Measurements from ENCODE around the gene GRM4. TPM values are rescaled to one million over a fixed set of nuclear protein-coding genes. Genes with fewer than 3 reads are reported as not detected.

Gene GRM4
- total and polyA plus RNA-seq, 2 donors from 2014 or later: not detected

DNA sequence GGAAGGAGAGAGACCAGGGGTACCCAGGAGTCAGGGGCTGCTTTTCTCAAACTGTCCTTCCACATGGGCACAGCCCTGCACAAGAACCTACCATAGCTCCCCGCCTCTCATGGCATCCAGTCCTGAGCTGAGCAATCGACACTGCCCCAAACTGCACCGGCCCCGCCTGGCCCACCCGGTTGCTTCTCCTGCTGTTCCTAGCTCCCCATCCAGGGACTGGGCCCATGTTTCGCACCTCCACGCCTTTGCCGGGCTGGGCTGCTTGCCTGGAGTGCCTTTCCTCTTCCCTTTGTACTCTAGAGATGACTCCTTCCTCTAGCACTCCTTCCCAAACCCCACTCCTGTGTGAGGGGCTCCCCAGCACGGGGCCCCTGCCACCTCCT, 123.0 kb downstream of the GRM4 start:
- Histone ChIP-seq H3K27me3 (ENCODE audit: control insufficient read depth, insufficient read depth, low read length) (no peaks in the 10 kb centered on the region), H3K36me3 (ENCODE audit: control insufficient read depth in 2 of 3, insufficient read depth in 3 of 3, low read length in 3 of 3) (no peaks in the 10 kb centered on the region), H3K4me3 (ENCODE audit: low read length in 3 of 3) (no peak overlapping the region), H3K9ac (ENCODE audit: low read length in 3 of 3) (no peak overlapping the region), H3K27ac (ENCODE audit: low read depth in 2 of 2, low read length in 2 of 2) (no peak overlapping the region), H3K9me3 (ENCODE audit: control insufficient read depth in 2 of 3, insufficient read depth in 1 of 3, low read length in 3 of 3) (peaks cover 0 to 2% (median 0%) of the 10 kb centered on the region in 3 donors), H3K4me1 (ENCODE audit: control insufficient read depth in 2 of 3, insufficient read depth in 2 of 3, low read depth in 1 of 3, low read length in 3 of 3) (no peaks in the 10 kb centered on the region)
- intact Hi-C loops (cut with DNase I): loop anchor here (10.0 kb wide), 1 partner anchor 278 kb away; the partner anchor contains the start of gene IP6K3
- TF ChIP-seq, protein P1, sequence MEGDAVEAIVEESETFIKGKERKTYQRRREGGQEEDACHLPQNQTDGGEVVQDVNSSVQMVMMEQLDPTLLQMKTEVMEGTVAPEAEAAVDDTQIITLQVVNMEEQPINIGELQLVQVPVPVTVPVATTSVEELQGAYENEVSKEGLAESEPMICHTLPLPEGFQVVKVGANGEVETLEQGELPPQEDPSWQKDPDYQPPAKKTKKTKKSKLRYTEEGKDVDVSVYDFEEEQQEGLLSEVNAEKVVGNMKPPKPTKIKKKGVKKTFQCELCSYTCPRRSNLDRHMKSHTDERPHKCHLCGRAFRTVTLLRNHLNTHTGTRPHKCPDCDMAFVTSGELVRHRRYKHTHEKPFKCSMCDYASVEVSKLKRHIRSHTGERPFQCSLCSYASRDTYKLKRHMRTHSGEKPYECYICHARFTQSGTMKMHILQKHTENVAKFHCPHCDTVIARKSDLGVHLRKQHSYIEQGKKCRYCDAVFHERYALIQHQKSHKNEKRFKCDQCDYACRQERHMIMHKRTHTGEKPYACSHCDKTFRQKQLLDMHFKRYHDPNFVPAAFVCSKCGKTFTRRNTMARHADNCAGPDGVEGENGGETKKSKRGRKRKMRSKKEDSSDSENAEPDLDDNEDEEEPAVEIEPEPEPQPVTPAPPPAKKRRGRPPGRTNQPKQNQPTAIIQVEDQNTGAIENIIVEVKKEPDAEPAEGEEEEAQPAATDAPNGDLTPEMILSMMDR (IDR thresholded peaks at IDR 0.05; ENCODE audit: borderline replicate concordance, extremely low read depth, insufficient read depth): no peak
- DNase-seq (peak in 1 of 5 donors; percentile 54), FAIRE-seq (no peak)

DNA sequence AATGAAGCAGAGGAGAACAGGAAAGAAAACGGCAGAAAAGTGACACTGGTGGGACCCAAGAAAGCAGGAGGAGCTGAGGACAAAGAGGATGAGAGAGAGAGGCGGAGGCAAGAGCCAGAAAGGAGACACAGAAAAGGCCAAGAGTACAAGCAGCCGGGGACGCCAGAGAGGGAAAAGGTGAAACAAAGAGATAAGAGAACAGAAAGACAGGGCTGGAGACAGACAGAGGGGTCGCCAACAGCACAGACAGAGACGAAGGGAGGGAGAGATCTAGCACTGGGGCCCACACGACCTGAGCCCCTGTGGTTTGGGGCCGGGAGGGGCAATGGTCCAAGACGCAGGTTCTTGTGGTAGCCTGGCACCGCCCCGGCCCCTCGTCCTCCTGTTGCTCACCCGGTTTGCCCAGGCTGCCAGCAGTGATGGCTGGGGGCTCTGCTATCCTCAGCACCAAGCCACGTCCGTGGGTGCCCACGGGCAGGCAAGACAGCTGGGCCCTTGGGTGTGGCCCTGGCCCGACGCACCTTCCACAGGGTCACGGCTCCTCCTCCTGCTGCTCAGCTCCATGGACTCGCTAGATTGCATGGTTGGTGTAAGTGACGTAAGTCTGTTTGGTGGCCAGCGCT, 123.5 kb downstream of the GRM4 start:
- H3K4me3 ChIP-seq (ENCODE audit: low read length in 3 of 3): no peak overlapping the region
- no peaks in the 10 kb centered on the region for H3K4me1 ChIP-seq (ENCODE audit: control insufficient read depth in 2 of 3, insufficient read depth in 2 of 3, low read depth in 1 of 3, low read length in 3 of 3)
- TF ChIP-seq, protein P1 (IDR thresholded peaks at IDR 0.05; ENCODE audit: borderline replicate concordance, extremely low read depth, insufficient read depth): no peak
- no peaks in the 10 kb centered on the region for H3K36me3 ChIP-seq (ENCODE audit: control insufficient read depth in 2 of 3, insufficient read depth in 3 of 3, low read length in 3 of 3)
- no peak overlapping the region for H3K27ac ChIP-seq (ENCODE audit: low read depth in 2 of 2, low read length in 2 of 2)
- no peak for FAIRE-seq
- peak in 1 of 5 donors; percentile 75 for DNase-seq
- H3K27me3 ChIP-seq (ENCODE audit: control insufficient read depth, insufficient read depth, low read length): no peaks in the 10 kb centered on the region
- no peak overlapping the region for H3K9ac ChIP-seq (ENCODE audit: low read length in 3 of 3)
- H3K9me3 ChIP-seq (ENCODE audit: control insufficient read depth in 2 of 3, insufficient read depth in 1 of 3, low read length in 3 of 3): peaks cover 0 to 2% (median 0%) of the 10 kb centered on the region in 3 donors
- intact Hi-C loops (cut with DNase I): loop anchor here (10.0 kb wide), 1 partner anchor 278 kb away; the partner anchor contains the start of gene IP6K3

DNA sequence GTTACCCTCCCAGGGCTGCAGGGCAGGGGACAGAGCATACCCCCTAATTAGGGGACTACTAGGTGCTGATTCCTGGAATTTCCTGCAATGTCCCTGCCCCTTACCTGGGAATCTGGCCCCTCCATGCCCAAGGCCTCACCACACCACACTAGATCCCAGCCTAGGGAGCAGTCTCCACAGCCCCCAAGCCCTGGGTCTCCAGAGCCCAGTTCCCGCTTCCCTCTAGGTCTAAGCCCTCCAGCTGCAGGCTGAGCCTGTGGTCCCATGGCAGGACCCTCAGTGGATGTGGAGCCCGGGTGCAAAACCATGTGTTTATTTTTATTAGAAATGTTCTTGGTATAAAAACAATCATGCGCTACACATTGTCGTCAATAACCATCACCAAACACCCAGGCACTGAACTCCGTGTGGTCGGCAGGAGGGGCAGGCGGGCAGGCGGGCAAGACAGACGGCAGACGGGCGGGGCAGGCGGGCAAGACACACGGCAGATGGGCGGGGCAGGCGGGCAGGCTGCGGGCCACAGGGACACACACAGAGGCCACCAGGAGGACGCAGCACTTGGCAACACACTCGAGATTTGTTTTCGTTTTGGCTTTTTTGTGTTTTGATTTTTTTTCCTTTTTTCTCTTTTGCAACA, 124.2 kb downstream of the GRM4 start:
- DNase-seq (peak in 1 of 5 donors; percentile 65), FAIRE-seq (no peak)
- Histone ChIP-seq H3K27ac (ENCODE audit: low read depth in 2 of 2, low read length in 2 of 2) (no peak overlapping the region), H3K36me3 (ENCODE audit: control insufficient read depth in 2 of 3, insufficient read depth in 3 of 3, low read length in 3 of 3) (no peaks in the 10 kb centered on the region), H3K4me3 (ENCODE audit: low read length in 3 of 3) (no peak overlapping the region), H3K9me3 (ENCODE audit: control insufficient read depth in 2 of 3, insufficient read depth in 1 of 3, low read length in 3 of 3) (peaks cover 0 to 2% (median 0%) of the 10 kb centered on the region in 3 donors), H3K27me3 (ENCODE audit: control insufficient read depth, insufficient read depth, low read length) (no peaks in the 10 kb centered on the region), H3K9ac (ENCODE audit: low read length in 3 of 3) (no peak overlapping the region), H3K4me1 (ENCODE audit: control insufficient read depth in 2 of 3, insufficient read depth in 2 of 3, low read depth in 1 of 3, low read length in 3 of 3) (no peaks in the 10 kb centered on the region)
- TF ChIP-seq, protein P1 (IDR thresholded peaks at IDR 0.05; ENCODE audit: borderline replicate concordance, extremely low read depth, insufficient read depth): no peak
- intact Hi-C loops (cut with DNase I): loop anchor here (10.0 kb wide), 1 partner anchor 277 kb away; the partner anchor contains the start of gene IP6K3
